ENCODE results near the gene C9orf43.

DNA sequence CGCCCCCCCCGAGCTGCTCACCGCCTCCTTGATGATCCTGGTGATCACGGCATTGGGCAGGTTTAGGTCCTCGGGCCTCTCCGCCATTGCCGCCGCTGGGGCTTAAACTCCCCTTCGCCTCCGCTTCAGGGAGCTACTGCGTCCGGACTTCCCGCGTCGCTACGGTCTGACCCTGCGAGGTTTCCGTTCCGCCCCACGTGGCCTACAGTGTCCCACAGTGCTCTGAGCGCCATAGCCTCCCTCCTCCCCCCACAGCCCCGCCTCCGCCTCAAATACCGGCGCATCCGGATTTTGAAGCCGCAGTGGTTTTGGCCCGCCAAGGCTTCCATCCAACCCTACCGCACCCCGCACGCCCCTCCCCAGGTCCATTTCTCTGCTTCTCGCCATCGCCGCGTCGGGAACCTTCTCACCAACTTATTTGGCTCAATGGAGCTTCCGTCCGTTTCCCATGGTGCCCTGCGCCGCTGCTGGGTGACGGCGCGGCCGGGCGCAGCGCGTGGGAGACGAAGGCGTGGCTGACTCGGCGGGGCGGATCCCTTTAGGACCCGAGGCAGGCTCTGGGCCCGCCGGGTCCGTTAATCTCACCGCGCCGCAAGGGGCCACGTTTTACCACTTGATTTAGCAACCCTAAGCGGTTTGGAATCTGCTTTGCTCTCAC, at the start of gene C9orf43, which contains the start of gene POLE3:
- TF ChIP-seq, protein P1, sequence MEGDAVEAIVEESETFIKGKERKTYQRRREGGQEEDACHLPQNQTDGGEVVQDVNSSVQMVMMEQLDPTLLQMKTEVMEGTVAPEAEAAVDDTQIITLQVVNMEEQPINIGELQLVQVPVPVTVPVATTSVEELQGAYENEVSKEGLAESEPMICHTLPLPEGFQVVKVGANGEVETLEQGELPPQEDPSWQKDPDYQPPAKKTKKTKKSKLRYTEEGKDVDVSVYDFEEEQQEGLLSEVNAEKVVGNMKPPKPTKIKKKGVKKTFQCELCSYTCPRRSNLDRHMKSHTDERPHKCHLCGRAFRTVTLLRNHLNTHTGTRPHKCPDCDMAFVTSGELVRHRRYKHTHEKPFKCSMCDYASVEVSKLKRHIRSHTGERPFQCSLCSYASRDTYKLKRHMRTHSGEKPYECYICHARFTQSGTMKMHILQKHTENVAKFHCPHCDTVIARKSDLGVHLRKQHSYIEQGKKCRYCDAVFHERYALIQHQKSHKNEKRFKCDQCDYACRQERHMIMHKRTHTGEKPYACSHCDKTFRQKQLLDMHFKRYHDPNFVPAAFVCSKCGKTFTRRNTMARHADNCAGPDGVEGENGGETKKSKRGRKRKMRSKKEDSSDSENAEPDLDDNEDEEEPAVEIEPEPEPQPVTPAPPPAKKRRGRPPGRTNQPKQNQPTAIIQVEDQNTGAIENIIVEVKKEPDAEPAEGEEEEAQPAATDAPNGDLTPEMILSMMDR (IDR thresholded peaks at IDR 0.05), result no peak
- TF ChIP-seq EZH2 (IDR thresholded peaks at IDR 0.05), result no peak
- no peak for TF ChIP-seq EZH2phosphoT487 (IDR thresholded peaks at IDR 0.05)
